ENCODE results near the gene ENKD1. TPM values are rescaled to one million over a fixed set of nuclear protein-coding genes. Genes with fewer than 3 reads are reported as not detected.

The ENKD1 gene
- total and polyA plus RNA-seq, 10 of the 15 experiments (the other 5 are each of a cell fraction or from before 2014, with no cell fraction given) = 0.19 to 8.1 (median 2.8) TPM

DNA sequence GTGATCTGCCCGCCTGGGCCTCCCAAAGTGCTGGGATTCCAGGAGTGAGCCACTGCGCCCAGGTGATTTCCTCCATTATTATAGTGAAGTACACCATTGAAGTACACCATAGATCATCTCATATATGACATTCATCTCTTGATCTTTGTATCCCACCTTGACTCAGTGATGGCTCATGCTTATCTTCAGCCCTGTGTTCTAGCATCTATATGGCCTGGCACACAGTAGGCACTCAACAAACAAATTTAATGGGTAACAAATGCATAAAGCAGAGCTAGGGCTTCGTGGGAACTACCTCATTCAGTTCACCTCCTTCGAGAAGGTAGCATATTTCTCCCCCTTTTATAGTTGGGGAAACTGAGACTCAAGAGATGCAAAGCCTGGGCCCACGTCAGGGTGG, 952 bp downstream of the ENKD1 start:
- in situ Hi-C loops (cut with MboI) = no loop called here
- H3K4me2 ChIP-seq (ENCODE audit: control insufficient read depth, insufficient read depth) = peak overlapping the region; percentile 95
- ChIA-PET CTCF (interaction anchor here (1.8 to 11.9 kb wide), 5 partner anchors 21 to 150 kb away, joined by 5 to 196 read pairs (median 6); partner anchors contain the start of genes CARMIL2 and CTCF), SMC1A (ENCODE audit: uncharacterized antibody, unreplicated experiment) (interaction anchor here (0.9 to 1.2 kb wide), 2 partner anchors 119 to 144 kb away, joined by 3 read pairs; no protein-coding TSS in a partner anchor), POLR2A (interaction anchor here (1.1 kb wide), 2 partner anchors 103 to 145 kb away, joined by 3 to 5 read pairs; partner anchors contain the start of gene CTCF), RAD21 (ENCODE audit: unreplicated experiment) (interaction anchor here (1.0 to 2.9 kb wide), 4 partner anchors 20 to 145 kb away, joined by 3 to 22 read pairs (median 6); partner anchors contain the start of gene CARMIL2)
- no peak overlapping the region for H3K27ac ChIP-seq (ENCODE audit: control insufficient read depth, insufficient read depth)
- BruUV-seq (replicated peaks) = no TSS peak
- TF ChIP-seq, protein P1, sequence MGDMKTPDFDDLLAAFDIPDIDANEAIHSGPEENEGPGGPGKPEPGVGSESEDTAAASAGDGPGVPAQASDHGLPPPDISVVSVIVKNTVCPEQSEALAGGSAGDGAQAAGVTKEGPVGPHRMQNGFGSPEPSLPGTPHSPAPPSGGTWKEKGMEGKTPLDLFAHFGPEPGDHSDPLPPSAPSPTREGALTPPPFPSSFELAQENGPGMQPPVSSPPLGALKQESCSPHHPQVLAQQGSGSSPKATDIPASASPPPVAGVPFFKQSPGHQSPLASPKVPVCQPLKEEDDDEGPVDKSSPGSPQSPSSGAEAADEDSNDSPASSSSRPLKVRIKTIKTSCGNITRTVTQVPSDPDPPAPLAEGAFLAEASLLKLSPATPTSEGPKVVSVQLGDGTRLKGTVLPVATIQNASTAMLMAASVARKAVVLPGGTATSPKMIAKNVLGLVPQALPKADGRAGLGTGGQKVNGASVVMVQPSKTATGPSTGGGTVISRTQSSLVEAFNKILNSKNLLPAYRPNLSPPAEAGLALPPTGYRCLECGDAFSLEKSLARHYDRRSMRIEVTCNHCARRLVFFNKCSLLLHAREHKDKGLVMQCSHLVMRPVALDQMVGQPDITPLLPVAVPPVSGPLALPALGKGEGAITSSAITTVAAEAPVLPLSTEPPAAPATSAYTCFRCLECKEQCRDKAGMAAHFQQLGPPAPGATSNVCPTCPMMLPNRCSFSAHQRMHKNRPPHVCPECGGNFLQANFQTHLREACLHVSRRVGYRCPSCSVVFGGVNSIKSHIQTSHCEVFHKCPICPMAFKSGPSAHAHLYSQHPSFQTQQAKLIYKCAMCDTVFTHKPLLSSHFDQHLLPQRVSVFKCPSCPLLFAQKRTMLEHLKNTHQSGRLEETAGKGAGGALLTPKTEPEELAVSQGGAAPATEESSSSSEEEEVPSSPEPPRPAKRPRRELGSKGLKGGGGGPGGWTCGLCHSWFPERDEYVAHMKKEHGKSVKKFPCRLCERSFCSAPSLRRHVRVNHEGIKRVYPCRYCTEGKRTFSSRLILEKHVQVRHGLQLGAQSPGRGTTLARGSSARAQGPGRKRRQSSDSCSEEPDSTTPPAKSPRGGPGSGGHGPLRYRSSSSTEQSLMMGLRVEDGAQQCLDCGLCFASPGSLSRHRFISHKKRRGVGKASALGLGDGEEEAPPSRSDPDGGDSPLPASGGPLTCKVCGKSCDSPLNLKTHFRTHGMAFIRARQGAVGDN (IDR thresholded peaks at IDR 0.05) = no peak
- TF ChIP-seq ETV6 (conservative IDR thresholded peaks at IDR 0.05 in 1 of 2, IDR thresholded peaks at IDR 0.05 in 1 of 2; ENCODE audit: borderline replicate concordance in 1 of 2, low read depth in 1 of 2) (no peak), EZH2 (IDR thresholded peaks at IDR 0.05; ENCODE audit: borderline replicate concordance, control insufficient read depth, low read depth, low read length) (no peak), SIN3A (IDR thresholded peaks at IDR 0.05; ENCODE audit: low read depth, low read length) (no peak), HDGF (IDR thresholded peaks at IDR 0.05) (no peak), NFXL1 (IDR thresholded peaks at IDR 0.05; ENCODE audit: borderline replicate concordance) (no peak), BACH1 (IDR thresholded peaks at IDR 0.05; ENCODE audit: borderline replicate concordance) (no peak)
- TF ChIP-seq, protein P2, sequence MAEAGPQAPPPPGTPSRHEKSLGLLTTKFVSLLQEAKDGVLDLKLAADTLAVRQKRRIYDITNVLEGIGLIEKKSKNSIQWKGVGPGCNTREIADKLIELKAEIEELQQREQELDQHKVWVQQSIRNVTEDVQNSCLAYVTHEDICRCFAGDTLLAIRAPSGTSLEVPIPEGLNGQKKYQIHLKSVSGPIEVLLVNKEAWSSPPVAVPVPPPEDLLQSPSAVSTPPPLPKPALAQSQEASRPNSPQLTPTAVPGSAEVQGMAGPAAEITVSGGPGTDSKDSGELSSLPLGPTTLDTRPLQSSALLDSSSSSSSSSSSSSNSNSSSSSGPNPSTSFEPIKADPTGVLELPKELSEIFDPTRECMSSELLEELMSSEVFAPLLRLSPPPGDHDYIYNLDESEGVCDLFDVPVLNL (IDR thresholded peaks at IDR 0.05; ENCODE audit: low read depth, low read length) = no peak
- TF ChIP-seq, protein P3, sequence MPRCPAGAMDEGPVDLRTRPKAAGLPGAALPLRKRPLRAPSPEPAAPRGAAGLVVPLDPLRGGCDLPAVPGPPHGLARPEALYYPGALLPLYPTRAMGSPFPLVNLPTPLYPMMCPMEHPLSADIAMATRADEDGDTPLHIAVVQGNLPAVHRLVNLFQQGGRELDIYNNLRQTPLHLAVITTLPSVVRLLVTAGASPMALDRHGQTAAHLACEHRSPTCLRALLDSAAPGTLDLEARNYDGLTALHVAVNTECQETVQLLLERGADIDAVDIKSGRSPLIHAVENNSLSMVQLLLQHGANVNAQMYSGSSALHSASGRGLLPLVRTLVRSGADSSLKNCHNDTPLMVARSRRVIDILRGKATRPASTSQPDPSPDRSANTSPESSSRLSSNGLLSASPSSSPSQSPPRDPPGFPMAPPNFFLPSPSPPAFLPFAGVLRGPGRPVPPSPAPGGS (IDR thresholded peaks at IDR 0.05; ENCODE audit: borderline replicate concordance, insufficient read depth, low read depth, low read length, poor library complexity, severe bottlenecking) = no peak
- TF ChIP-seq, protein P4, sequence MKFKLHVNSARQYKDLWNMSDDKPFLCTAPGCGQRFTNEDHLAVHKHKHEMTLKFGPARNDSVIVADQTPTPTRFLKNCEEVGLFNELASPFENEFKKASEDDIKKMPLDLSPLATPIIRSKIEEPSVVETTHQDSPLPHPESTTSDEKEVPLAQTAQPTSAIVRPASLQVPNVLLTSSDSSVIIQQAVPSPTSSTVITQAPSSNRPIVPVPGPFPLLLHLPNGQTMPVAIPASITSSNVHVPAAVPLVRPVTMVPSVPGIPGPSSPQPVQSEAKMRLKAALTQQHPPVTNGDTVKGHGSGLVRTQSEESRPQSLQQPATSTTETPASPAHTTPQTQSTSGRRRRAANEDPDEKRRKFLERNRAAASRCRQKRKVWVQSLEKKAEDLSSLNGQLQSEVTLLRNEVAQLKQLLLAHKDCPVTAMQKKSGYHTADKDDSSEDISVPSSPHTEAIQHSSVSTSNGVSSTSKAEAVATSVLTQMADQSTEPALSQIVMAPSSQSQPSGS (IDR thresholded peaks at IDR 0.05; ENCODE audit: low read length) = no peak
- TF ChIP-seq, protein P5, sequence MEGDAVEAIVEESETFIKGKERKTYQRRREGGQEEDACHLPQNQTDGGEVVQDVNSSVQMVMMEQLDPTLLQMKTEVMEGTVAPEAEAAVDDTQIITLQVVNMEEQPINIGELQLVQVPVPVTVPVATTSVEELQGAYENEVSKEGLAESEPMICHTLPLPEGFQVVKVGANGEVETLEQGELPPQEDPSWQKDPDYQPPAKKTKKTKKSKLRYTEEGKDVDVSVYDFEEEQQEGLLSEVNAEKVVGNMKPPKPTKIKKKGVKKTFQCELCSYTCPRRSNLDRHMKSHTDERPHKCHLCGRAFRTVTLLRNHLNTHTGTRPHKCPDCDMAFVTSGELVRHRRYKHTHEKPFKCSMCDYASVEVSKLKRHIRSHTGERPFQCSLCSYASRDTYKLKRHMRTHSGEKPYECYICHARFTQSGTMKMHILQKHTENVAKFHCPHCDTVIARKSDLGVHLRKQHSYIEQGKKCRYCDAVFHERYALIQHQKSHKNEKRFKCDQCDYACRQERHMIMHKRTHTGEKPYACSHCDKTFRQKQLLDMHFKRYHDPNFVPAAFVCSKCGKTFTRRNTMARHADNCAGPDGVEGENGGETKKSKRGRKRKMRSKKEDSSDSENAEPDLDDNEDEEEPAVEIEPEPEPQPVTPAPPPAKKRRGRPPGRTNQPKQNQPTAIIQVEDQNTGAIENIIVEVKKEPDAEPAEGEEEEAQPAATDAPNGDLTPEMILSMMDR (IDR thresholded peaks at IDR 0.05 in 2 of 3, conservative IDR thresholded peaks at IDR 0.05 in 1 of 3; ENCODE audit: control insufficient read depth in 2 of 3, extremely low read depth in 1 of 3, insufficient read depth in 1 of 3, low read depth in 3 of 3, low read length in 3 of 3) = no peak
- H3K9ac ChIP-seq (ENCODE audit: control insufficient read depth, insufficient read depth, low read length) = no peak overlapping the region
- no peak for ATAC-seq
- DNase-seq (ENCODE audit: low read depth, low spot score) = no peak
- WGBS (ENCODE audit: insufficient coverage, insufficient replicate concordance, low lambda C conversion rate, missing lambda C conversion rate) = 62% methylated on average over 5 of the region's 5 CpGs
- no peaks in the 10 kb centered on the region for H3K79me2 ChIP-seq (ENCODE audit: control insufficient read depth, insufficient read depth, low read length)
- intact Hi-C loops (cut with micrococcal nuclease; ENCODE audit: unreplicated experiment) = loop anchor here (5.0 kb wide), 1 partner anchor 173 kb away; no protein-coding TSS in a partner anchor
- H3K4me3 ChIP-seq = peak overlapping the region; percentile 88
- no peaks in the 10 kb centered on the region for H3K27me3 ChIP-seq (replicated peaks in 1 of 2; ENCODE audit: control insufficient read depth in 2 of 2, insufficient read depth in 2 of 2, low read length in 1 of 2)
- H3K9me3 ChIP-seq (replicated peaks; ENCODE audit: control insufficient read depth, insufficient read depth, low read length) = no peaks in the 10 kb centered on the region
- H4K20me1 ChIP-seq (ENCODE audit: control insufficient read depth, insufficient read depth) = no peaks in the 10 kb centered on the region
- peak; percentile 41 for FAIRE-seq
- no peaks in the 10 kb centered on the region for H3K36me3 ChIP-seq (ENCODE audit: control insufficient read depth in 2 of 2, insufficient read depth in 2 of 2, low read length in 1 of 2)
- H2AFZ ChIP-seq (ENCODE audit: control insufficient read depth, low read depth, low read length) = no peak overlapping the region
- H3K4me1 ChIP-seq (ENCODE audit: control insufficient read depth, insufficient read depth, low read length) = peaks cover 30% of the 10 kb centered on the region

Measured in GM12878 (cell line).